HG03135 (cell line): ENCODE results near the gene CSF2.

ENCODE experiments used
- ATAC-seq: cut with Tn5 transposase; IDR thresholded peaks from one replicate; pipeline ENCODE4 v1.9.1; 2021; ENCODE audit warnings: mild to moderate bottlenecking, moderate library complexity; ENCODE audit not compliant: unreplicated experiment

Gene CSF2

DNA sequence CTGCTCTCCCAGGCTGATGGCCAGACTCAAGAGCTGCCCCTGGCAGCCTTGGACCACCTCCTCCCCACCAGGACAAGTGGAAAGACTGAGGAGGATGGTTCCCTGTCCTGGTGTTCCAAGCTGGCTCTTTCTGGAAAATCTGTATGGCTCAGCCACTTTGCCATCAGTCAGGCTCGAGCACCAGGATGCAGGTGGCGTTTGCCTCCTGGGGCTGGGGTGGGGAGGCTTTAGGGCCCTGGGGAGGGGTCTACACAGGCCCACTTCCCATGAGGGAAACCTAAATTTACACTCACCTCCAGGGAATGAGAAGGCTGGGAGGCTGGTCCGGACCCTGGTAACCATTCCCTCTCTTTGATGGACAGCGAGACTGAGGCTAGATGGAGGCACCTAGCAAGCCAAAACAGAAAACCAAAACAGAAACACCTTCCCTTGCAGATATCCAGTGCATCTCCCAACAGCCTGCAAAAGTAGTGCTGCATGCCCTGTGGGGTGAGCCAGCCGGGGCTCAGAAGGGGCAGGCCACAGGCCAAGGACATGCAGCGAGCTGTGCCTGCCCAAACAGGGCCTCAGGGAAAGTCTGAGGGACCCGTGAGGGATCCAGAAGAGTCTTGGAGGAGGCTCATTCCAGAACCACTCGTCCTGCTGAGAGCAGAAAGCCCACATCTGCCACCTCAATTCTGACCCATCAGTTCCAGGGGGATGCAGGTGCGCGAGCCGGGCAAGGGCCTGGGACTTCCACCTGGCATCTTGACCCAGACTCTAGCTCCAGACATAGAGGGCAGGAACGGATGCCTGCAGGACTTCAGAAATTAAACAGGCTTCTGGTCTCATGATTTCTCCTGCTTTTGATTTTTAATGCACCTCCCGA, 5.4 kb upstream of the CSF2 start:
- no peak for ATAC-seq

DNA sequence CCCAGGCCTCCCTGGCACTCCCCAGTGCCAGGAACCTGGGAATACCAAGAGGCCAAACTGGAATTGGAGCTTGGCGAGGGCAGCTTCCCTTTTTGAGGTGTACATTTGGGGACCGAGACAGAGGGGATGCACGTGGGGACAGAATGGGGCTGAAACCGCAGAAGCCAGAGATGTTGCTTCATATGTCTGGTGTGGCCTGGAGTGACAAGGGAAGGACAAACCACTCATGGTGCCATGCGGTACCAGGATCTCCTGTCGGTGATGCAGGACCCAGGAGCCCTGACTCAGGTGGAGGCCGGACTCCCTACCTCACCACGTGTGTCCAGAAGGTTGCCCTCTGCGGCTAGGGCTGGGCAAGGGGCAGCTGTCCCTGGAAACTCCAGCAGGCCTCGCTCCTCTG, 4.0 kb upstream of the CSF2 start:
- no peak for ATAC-seq

- ATAC-seq, result no peak
Measured at GRCh38 chr5:132069994-132070393, 3.6 kb upstream of the CSF2 start.

DNA sequence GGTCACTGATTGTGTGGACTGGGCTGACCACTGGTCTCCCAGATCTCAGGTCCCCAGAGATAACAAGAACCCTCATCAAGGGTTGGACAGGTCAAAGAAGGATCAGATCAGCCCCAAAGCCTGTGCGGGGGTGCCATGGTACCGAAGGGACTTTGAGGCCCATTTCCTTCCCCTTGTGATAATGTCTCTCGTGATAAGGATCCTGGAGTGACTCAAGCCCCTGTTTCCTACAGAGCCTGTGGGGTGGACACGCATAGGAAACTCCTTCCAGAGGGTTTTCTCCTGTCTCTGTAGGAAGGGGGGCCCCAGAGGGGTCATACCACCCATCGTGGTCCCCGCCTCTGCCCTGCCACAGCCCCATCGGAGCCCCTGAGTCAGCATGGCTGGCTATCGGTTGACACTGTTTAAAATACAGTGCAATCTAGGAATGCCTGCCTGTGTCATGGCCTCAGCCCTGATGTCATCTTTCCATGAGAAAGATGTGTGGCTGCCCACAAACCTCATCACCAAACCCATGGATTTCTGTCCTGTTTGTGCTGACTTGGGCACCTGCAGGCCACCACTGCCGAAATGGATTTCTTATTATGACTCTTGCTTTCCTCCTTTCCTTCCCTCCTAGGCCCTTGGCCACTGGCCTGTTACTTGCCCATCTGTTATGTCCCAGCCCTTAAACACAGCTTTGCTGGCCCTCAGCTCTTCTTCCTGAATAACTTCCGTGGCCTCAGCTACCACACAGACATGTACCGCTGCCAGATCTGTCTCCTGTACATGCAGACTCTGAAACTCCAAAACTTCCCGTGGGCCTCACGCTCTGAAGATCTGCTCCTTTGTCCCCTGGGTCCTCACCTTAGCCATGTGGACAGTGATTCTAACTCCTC, 2.9 kb upstream of the CSF2 start:
- ATAC-seq, result no peak

GRCh38 chr5:132071338-132071707, 2.3 kb upstream of the CSF2 start:
- ATAC-seq, result no peak

DNA sequence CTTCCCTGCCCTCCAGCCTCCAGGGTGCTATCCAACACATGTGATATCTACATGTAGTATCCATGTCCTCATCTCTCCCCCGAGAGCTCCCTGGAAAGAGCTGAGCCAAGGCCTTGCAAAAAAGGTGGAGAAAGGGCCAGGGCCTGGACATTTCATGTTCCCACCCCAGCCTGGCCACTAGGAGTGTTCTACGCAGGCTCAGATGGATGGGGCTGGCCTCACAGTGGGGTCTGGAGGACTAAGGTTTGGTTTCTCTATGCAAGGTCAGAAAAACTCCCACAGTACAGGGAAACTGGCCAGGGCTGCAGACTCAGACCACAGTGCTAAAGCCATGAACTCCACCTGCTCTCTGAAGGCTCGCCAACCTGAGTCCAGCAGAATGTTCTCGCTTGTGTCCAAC, 1.5 kb upstream of the CSF2 start:
- ATAC-seq, result no peak

DNA sequence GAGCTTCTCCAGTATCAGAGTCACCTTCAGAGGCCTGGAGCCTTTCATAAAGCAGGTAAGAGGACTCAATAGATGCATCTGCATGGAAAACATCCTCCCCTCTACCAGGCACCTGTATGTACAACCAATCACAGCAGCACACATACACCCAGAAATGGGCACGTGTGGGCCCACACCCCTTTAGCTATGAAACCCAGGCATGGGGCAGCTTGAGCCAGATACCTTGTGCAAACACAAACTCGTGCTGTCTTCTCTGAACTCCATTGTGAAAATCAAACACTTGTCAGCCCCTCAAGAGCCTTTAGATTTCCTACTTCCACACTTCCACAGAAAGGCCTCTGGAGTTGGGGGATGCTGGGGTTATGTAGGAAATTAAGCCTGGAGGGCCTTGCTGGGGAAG, 1.1 kb upstream of the CSF2 start:
- no peak for ATAC-seq

DNA sequence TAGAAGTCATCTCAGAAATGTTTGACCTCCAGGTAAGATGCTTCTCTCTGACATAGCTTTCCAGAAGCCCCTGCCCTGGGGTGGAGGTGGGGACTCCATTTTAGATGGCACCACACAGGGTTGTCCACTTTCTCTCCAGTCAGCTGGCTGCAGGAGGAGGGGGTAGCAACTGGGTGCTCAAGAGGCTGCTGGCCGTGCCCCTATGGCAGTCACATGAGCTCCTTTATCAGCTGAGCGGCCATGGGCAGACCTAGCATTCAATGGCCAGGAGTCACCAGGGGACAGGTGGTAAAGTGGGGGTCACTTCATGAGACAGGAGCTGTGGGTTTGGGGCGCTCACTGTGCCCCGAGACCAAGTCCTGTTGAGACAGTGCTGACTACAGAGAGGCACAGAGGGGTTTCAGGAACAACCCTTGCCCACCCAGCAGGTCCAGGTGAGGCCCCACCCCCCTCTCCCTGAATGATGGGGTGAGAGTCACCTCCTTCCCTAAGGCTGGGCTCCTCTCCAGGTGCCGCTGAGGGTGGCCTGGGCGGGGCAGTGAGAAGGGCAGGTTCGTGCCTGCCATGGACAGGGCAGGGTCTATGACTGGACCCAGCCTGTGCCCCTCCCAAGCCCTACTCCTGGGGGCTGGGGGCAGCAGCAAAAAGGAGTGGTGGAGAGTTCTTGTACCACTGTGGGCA, 642 bp downstream of the CSF2 start:
- ATAC-seq, result no peak

DNA sequence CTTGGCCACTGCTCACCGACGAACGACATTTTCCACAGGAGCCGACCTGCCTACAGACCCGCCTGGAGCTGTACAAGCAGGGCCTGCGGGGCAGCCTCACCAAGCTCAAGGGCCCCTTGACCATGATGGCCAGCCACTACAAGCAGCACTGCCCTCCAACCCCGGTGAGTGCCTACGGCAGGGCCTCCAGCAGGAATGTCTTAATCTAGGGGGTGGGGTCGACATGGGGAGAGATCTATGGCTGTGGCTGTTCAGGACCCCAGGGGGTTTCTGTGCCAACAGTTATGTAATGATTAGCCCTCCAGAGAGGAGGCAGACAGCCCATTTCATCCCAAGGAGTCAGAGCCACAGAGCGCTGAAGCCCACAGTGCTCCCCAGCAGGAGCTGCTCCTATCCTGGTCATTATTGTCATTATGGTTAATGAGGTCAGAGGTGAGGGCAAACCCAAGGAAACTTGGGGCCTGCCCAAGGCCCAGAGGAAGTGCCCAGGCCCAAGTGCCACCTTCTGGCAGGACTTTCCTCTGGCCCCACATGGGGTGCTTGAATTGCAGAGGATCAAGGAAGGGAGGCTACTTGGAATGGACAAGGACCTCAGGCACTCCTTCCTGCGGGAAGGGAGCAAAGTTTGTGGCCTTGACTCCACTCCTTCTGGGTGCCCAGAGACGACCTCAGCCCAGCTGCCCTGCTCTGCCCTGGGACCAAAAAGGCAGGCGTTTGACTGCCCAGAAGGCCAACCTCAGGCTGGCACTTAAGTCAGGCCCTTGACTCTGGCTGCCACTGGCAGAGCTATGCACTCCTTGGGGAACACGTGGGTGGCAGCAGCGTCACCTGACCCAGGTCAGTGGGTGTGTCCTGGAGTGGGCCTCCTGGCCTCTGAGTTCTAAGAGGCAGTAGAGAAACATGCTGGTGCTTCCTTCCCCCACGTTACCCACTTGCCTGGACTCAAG, 1.5 kb downstream of the CSF2 start:
- no peak for ATAC-seq

DNA sequence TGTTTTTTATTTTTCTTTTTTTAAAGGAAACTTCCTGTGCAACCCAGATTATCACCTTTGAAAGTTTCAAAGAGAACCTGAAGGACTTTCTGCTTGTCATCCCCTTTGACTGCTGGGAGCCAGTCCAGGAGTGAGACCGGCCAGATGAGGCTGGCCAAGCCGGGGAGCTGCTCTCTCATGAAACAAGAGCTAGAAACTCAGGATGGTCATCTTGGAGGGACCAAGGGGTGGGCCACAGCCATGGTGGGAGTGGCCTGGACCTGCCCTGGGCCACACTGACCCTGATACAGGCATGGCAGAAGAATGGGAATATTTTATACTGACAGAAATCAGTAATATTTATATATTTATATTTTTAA, 2.1 kb downstream of the CSF2 start:
- no peak for ATAC-seq

GRCh38 chr5:132076202-132076830, 2.7 kb downstream of the CSF2 start:
- ATAC-seq, result no peak

DNA sequence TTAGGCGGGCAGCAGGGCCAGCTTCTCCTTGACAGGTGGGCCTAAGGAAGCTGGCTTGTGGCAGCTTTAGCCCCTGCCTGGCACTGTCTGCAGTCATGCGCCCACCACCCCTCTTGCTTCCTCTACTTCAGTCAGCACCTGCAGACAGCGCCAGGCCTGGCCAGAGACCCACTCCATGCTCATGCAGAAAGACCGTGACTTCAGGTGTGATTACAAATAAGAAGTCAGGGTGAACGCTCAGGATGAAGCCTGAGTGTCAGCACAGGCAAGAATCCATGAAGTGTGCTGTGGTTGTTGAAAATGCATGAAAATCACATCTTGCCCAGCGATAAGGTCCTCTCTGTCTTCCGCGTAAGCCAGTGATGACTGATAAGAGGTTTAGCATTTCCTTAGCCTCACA, 3.4 kb downstream of the CSF2 start:
- ATAC-seq, result no peak

DNA sequence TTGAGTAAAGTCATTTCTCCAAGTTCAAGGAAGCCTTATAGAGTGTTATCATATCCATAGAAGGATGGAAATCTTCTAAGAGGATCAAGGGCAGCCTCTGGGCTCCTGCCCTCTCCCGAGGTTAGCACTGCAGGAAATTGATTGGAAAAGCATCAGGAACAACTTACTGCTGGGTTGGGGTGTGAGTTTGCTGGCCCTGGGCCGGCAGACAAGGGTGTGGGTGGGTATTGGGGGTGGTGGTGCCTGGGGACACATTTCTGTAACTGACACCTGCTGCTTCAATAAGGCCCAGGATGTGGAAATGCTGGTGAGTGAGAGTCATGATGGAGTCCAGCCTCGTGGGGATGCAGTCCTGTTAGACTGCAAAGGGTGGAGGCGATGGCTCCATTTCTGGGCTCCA, 5.5 kb downstream of the CSF2 start:
- no peak for ATAC-seq

DNA sequence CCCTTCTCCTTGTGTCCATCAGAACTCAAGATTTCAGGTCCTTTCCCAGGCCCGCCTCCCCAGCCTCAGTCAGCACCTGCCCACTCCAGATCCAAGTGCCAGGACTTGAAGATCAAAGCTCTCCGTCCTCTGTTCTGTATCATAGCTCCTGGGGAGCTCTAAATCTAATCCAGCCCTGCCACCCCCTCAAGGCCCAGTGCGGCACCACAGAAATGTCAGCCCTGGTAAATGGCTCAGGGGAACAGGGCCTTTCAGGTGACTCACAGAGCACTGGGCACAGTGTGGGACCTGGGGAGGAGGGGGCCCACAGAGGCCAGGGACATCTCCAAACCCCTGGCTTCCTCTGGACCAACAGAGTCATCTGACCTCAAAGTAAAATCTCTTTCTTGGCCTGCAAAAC, 6.0 kb downstream of the CSF2 start:
- no peak for ATAC-seq

- no peak for ATAC-seq
Measured at GRCh38 chr5:132080595-132080994, 7.0 kb downstream of the CSF2 start.

DNA sequence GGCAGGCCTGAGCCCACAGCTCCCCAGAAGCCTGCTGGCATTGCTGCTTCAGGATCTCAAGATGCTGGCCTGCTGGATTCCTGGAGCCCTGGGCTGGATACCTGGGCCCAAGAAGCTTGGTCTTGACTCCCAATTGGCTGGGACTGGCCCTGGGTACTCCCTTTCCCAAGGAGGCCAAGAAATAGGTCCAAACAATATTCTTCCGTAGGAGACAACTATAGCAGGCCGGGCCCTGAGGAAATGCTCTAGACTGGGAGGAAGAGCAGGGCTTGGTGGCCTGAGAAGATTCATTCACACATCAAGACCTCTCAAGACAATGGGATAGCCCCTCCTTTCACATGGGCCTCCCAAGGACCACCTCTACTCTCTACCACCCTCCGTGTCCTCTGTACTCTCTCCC, 7.9 kb downstream of the CSF2 start:
- ATAC-seq, result no peak

GRCh38 chr5:132082329-132083023, 8.9 kb downstream of the CSF2 start:
- no peak for ATAC-seq

- ATAC-seq, result no peak
Measured at GRCh38 chr5:132083071-132083678, 9.6 kb downstream of the CSF2 start.

- no peak for ATAC-seq
Measured at GRCh38 chr5:132085686-132086085, 12.1 kb downstream of the CSF2 start.
